ENCODE results near the gene SNTB2. TPM values are rescaled to one million over a fixed set of nuclear protein-coding genes. Genes with fewer than 3 reads are reported as not detected.

The SNTB2 gene
- total RNA-seq, 5 donors from 2014 or later (not counting 1 experiment from before 2014, with no cell fraction given) = 13.2 to 23.1 (median 17.3) TPM

- ChIA-PET CTCF (interaction anchor here in 1 of 2 donors (1.3 kb wide), 1 partner anchor 10 kb away, joined by 3 read pairs; no protein-coding TSS in a partner anchor), POLR2A (no interaction called here)
- H3K4me3 ChIP-seq (ENCODE audit: control insufficient read depth in 1 of 2, extremely low read depth in 1 of 2, low read length in 1 of 2) = peak overlapping the region; percentile 50 to 78
- DNase-seq (peak in 25 of 35 experiments; percentile 17 to 65 (median 32)), ATAC-seq (replicated peaks in 1 of 4) (peak; percentile 59 to 64 (median 62))
- Mint-ChIP-seq H3K27me3 (no peaks in the 10 kb centered on the region), H3K9me3 (no peaks in the 10 kb centered on the region), H3K4me1 (peaks cover 44 to 61% (median 57%) of the 10 kb centered on the region in 3 donors), H3K36me3 (peaks cover 20% of the 10 kb centered on the region), H3K27ac (peak overlapping the region in 1 of 2 donors; percentile 39), H3K4me3 (peak overlapping the region; percentile 72 to 78 (median 76))
- 10% methylated on average over 74 of the region's 77 CpGs for WGBS (ENCODE audit: insufficient coverage)
- peaks cover 18 to 55% of the 10 kb centered on the region in 2 experiments for H3K4me1 ChIP-seq (ENCODE audit: control insufficient read depth in 1 of 2, extremely low read depth in 1 of 2, insufficient read depth in 2 of 2, low read length in 2 of 2)
- H3K27me3 ChIP-seq (replicated peaks in 1 of 2; ENCODE audit: control insufficient read depth in 2 of 2, extremely low read depth in 1 of 2, insufficient read depth in 2 of 2, low read length in 1 of 2) = no peaks in the 10 kb centered on the region
- H3K36me3 ChIP-seq (ENCODE audit: control insufficient read depth in 2 of 2, extremely low read depth in 1 of 2, insufficient read depth in 1 of 2, low read length in 1 of 2) = peaks cover 3 to 43% of the 10 kb centered on the region in 2 donors
- no peaks in the 10 kb centered on the region for H3K9me3 ChIP-seq
- H3K27ac ChIP-seq (ENCODE audit: low read length) = no peak overlapping the region
Observed at GRCh38 chr16:69329369-69330285, 142.7 kb downstream of the SNTB2 start.

- under 1% methylated on average over 88 of the region's 93 CpGs for WGBS (ENCODE audit: insufficient coverage)
- ATAC-seq (replicated peaks in 1 of 4) (peak; percentile 93 to 95 (median 95)), DNase-seq (peak; percentile 44 to 88 (median 66))
- Mint-ChIP-seq H3K36me3 (peaks cover 20% of the 10 kb centered on the region), H3K4me3 (peak within 1 kb of the TSS; percentile 72 to 80 (median 76)), H3K4me1 (peaks cover 38 to 58% (median 54%) of the 10 kb centered on the region in 3 donors), H3K27me3 (no peaks in the 10 kb centered on the region), H3K9me3 (no peaks in the 10 kb centered on the region), H3K27ac (peak within 1 kb of the TSS; percentile 66 to 74)
- ChIA-PET CTCF (interaction anchor here in 1 of 2 donors (0.7 kb wide), 1 partner anchor 11 kb away, joined by 4 read pairs; no protein-coding TSS in a partner anchor), POLR2A (no interaction called here)
- Histone ChIP-seq H3K36me3 (ENCODE audit: control insufficient read depth in 2 of 2, extremely low read depth in 1 of 2, insufficient read depth in 1 of 2, low read length in 1 of 2) (peaks cover 7 to 47% of the 10 kb centered on the region in 2 donors), H3K4me3 (ENCODE audit: control insufficient read depth in 1 of 2, extremely low read depth in 1 of 2, low read length in 1 of 2) (peak within 1 kb of the TSS; percentile 50 to 78), H3K9me3 (no peaks in the 10 kb centered on the region), H3K27ac (ENCODE audit: low read length) (peak within 1 kb of the TSS; percentile 8), H3K4me1 (ENCODE audit: control insufficient read depth in 1 of 2, extremely low read depth in 1 of 2, insufficient read depth in 2 of 2, low read length in 2 of 2) (peaks cover 18 to 53% of the 10 kb centered on the region in 2 experiments), H3K27me3 (replicated peaks in 1 of 2; ENCODE audit: control insufficient read depth in 2 of 2, extremely low read depth in 1 of 2, insufficient read depth in 2 of 2, low read length in 1 of 2) (no peaks in the 10 kb centered on the region)
Observed at GRCh38 chr16:69330286-69331109, 143.5 kb downstream of the SNTB2 start, which contains the start of gene PDF. Gene PDF, minus strand, starts transcription at chr16:69330588. Its CDS starts 18 bp downstream, at chr16:69330570.

- 100% methylated on average over 7 of the region's 9 CpGs for WGBS (ENCODE audit: insufficient coverage)
- ChIA-PET POLR2A (no interaction called here), CTCF (no interaction called here)
- Mint-ChIP-seq H3K9me3 (no peaks in the 10 kb centered on the region), H3K4me1 (peaks cover 48 to 50% (median 49%) of the 10 kb centered on the region in 3 donors), H3K4me3 (no peak overlapping the region), H3K27ac (no peak overlapping the region), H3K27me3 (no peaks in the 10 kb centered on the region), H3K36me3 (peaks cover 34% of the 10 kb centered on the region)
- Histone ChIP-seq H3K36me3 (ENCODE audit: control insufficient read depth in 2 of 2, extremely low read depth in 1 of 2, insufficient read depth in 1 of 2, low read length in 1 of 2) (peaks cover 4 to 44% of the 10 kb centered on the region in 2 donors), H3K4me1 (ENCODE audit: control insufficient read depth in 1 of 2, extremely low read depth in 1 of 2, insufficient read depth in 2 of 2, low read length in 2 of 2) (peaks cover 4 to 43% of the 10 kb centered on the region in 2 experiments), H3K27me3 (replicated peaks in 1 of 2; ENCODE audit: control insufficient read depth in 2 of 2, extremely low read depth in 1 of 2, insufficient read depth in 2 of 2, low read length in 1 of 2) (no peaks in the 10 kb centered on the region), H3K4me3 (ENCODE audit: control insufficient read depth in 1 of 2, extremely low read depth in 1 of 2, low read length in 1 of 2) (no peak overlapping the region), H3K9me3 (no peaks in the 10 kb centered on the region), H3K27ac (ENCODE audit: low read length) (no peak overlapping the region)
- DNase-seq (no peak), ATAC-seq (replicated peaks in 1 of 4) (no peak)
Observed at GRCh38 chr16:69334696-69335095, 147.7 kb downstream of the SNTB2 start.

- H3K27ac Mint-ChIP-seq = peak overlapping the region; percentile 92 to 97
- no peaks in the 10 kb centered on the region for H3K27me3 Mint-ChIP-seq
- H3K4me1 ChIP-seq (ENCODE audit: control insufficient read depth in 1 of 2, extremely low read depth in 1 of 2, insufficient read depth in 2 of 2, low read length in 2 of 2) = peaks cover 9 to 39% of the 10 kb centered on the region in 2 experiments
- DNase-seq = peak in 2 of 35 experiments; percentile 43 to 60
- POLR2A ChIA-PET = no interaction called here
- peak overlapping the region; percentile 87 to 88 for H3K4me3 ChIP-seq (ENCODE audit: control insufficient read depth in 1 of 2, extremely low read depth in 1 of 2, low read length in 1 of 2)
- 18% methylated on average over 35 of the region's 46 CpGs for WGBS (ENCODE audit: insufficient coverage)
- H3K9me3 ChIP-seq = no peaks in the 10 kb centered on the region
- H3K4me1 Mint-ChIP-seq = peaks cover 55 to 57% (median 57%) of the 10 kb centered on the region in 3 donors
- peak in 1 of 4 experiments; percentile 5 for ATAC-seq (replicated peaks in 1 of 4)
- H3K36me3 ChIP-seq (ENCODE audit: control insufficient read depth in 2 of 2, extremely low read depth in 1 of 2, insufficient read depth in 1 of 2, low read length in 1 of 2) = peaks cover 7 to 48% of the 10 kb centered on the region in 2 donors
- no peaks in the 10 kb centered on the region for H3K27me3 ChIP-seq (replicated peaks in 1 of 2; ENCODE audit: control insufficient read depth in 2 of 2, extremely low read depth in 1 of 2, insufficient read depth in 2 of 2, low read length in 1 of 2)
- CTCF ChIA-PET = interaction anchor here in 1 of 2 donors (0.6 kb wide), 1 partner anchor 1398 kb away, joined by 4 read pairs; no protein-coding TSS in a partner anchor
- H3K4me3 Mint-ChIP-seq = peak overlapping the region; percentile 98 to 100 (median 100)
- no peaks in the 10 kb centered on the region for H3K9me3 Mint-ChIP-seq
- peaks cover 43% of the 10 kb centered on the region for H3K36me3 Mint-ChIP-seq
- peak overlapping the region; percentile 68 for H3K27ac ChIP-seq (ENCODE audit: low read length)
Observed at GRCh38 chr16:69338557-69339288, 151.8 kb downstream of the SNTB2 start.

- 0% methylated on average over 66 of the region's 77 CpGs for WGBS (ENCODE audit: insufficient coverage)
- Histone ChIP-seq H3K27me3 (replicated peaks in 1 of 2; ENCODE audit: control insufficient read depth in 2 of 2, extremely low read depth in 1 of 2, insufficient read depth in 2 of 2, low read length in 1 of 2) (no peaks in the 10 kb centered on the region), H3K9me3 (no peaks in the 10 kb centered on the region), H3K36me3 (ENCODE audit: control insufficient read depth in 2 of 2, extremely low read depth in 1 of 2, insufficient read depth in 1 of 2, low read length in 1 of 2) (peaks cover 7 to 45% of the 10 kb centered on the region in 2 donors), H3K4me1 (ENCODE audit: control insufficient read depth in 1 of 2, extremely low read depth in 1 of 2, insufficient read depth in 2 of 2, low read length in 2 of 2) (peaks cover 9 to 33% of the 10 kb centered on the region in 2 experiments), H3K27ac (ENCODE audit: low read length) (peak within 1 kb of the TSS; percentile 74), H3K4me3 (ENCODE audit: control insufficient read depth in 1 of 2, extremely low read depth in 1 of 2, low read length in 1 of 2) (peak within 1 kb of the TSS; percentile 87 to 88)
- H3K4me3 Mint-ChIP-seq = peak within 1 kb of the TSS; percentile 98 to 100 (median 100)
- no peaks in the 10 kb centered on the region for H3K9me3 Mint-ChIP-seq
- H3K36me3 Mint-ChIP-seq = peaks cover 37% of the 10 kb centered on the region
- DNase-seq = peak; percentile 79 to 96 (median 86)
- ChIA-PET POLR2A (interaction anchor here in 1 of 2 donors (0.5 kb wide), 1 partner anchor 1950 kb away, joined by 4 read pairs; the partner anchor contains the start of gene CMTR2), CTCF (interaction anchor here in 1 of 2 donors (0.7 to 0.8 kb wide), 2 partner anchors 10 to 85 kb away, joined by 3 read pairs; no protein-coding TSS in a partner anchor)
- no peaks in the 10 kb centered on the region for H3K27me3 Mint-ChIP-seq
- peak; percentile 86 to 90 (median 89) for ATAC-seq (replicated peaks in 1 of 4)
- H3K27ac Mint-ChIP-seq = peak within 1 kb of the TSS; percentile 97 to 100
- peaks cover 48 to 57% (median 53%) of the 10 kb centered on the region in 3 donors for H3K4me1 Mint-ChIP-seq
Observed at GRCh38 chr16:69339289-69340094, 152.5 kb downstream of the SNTB2 start, which contains the start of the genes COG8 and NIP7. Gene COG8, minus strand, starts transcription at chr16:69339564. Its CDS starts 12 bp downstream, at chr16:69339552. Gene NIP7, plus strand, starts transcription at chr16:69339772. Its CDS starts 58 bp downstream, at chr16:69339830.

Measured in T-cell (primary cell).